GM10266 (cell line): ENCODE data around the gene CSAG2.
"Not testable (repeated sequence)": the region's sequence is repeated elsewhere in the genome, so short reads cannot be mapped to it uniquely, and the experiment has no call there.

Source experiments
- DNase-seq: peaks from one replicate; pipeline ENCODE4 v3.0.0; 2012; ENCODE audit errors: extremely low spot score
- CTCF ChIP-seq: IDR thresholded peaks from 2 replicates; pipeline ENCODE4 v1.5.1; 2012; ENCODE audit warnings: mild to moderate bottlenecking, low read depth; ENCODE audit not compliant: control insufficient read depth, insufficient read depth; ENCODE audit errors: missing control alignments

The CSAG2 gene

GRCh38 chrX:152709173-152709572 lies at the start of gene CSAG2:
CSAG2 (minus strand) TSS chrX:152709273; CDS start chrX:152709112, 161 bp downstream.
- not testable (repeated sequence) for DNase-seq

GRCh38 chrX:152754871-152755270 lies 45.8 kb upstream of the CSAG2 start:
- DNase-seq: not testable (repeated sequence)

GRCh38 chrX:152753686-152754650 lies 44.9 kb upstream of the CSAG2 start, which contains the start of gene MAGEA2:
MAGEA2 (minus strand) TSS chrX:152753842; CDS start chrX:152751363, 2,479 bp downstream.
- not testable (repeated sequence) for DNase-seq

- DNase-seq: no peak
- no peak for TF ChIP-seq CTCF
Observed at GRCh38 chrX:152738560-152738959, 29.5 kb upstream of the CSAG2 start.

GRCh38 chrX:152736528-152736927 lies 27.5 kb upstream of the CSAG2 start:
- not testable (repeated sequence) for DNase-seq

- no peak for TF ChIP-seq CTCF
- DNase-seq: no peak
Observed at GRCh38 chrX:152735860-152736511, 26.9 kb upstream of the CSAG2 start.

- TF ChIP-seq CTCF: no peak
- no peak for DNase-seq
Observed at GRCh38 chrX:152735101-152735500, 26.0 kb upstream of the CSAG2 start.

- DNase-seq: not testable (repeated sequence)
Observed at GRCh38 chrX:152734143-152734858, 25.2 kb upstream of the CSAG2 start.

- DNase-seq: no peak
- no peak for TF ChIP-seq CTCF
Observed at GRCh38 chrX:152733261-152733975, 24.3 kb upstream of the CSAG2 start, which contains the start of the genes CSAG1 and MAGEA12. CSAG1 (minus strand) TSS chrX:152733721; CDS start chrX:152732460, 1,261 bp downstream. MAGEA12 (plus strand) TSS chrX:152733757; CDS start chrX:152736162, 2,405 bp downstream.
